NK-92 (cell line): ENCODE measurements around the gene UBE2V1.
"Not testable (repeated sequence)": the region's sequence is repeated elsewhere in the genome, so short reads cannot be mapped to it uniquely, and the experiment has no call there.

Experiments used
- DNase-seq: peaks from one replicate; lab custom pipeline; 2025; ENCODE audit not compliant: unreplicated experiment; lab: John Stamatoyannopoulos, UW

The UBE2V1 gene

DNA sequence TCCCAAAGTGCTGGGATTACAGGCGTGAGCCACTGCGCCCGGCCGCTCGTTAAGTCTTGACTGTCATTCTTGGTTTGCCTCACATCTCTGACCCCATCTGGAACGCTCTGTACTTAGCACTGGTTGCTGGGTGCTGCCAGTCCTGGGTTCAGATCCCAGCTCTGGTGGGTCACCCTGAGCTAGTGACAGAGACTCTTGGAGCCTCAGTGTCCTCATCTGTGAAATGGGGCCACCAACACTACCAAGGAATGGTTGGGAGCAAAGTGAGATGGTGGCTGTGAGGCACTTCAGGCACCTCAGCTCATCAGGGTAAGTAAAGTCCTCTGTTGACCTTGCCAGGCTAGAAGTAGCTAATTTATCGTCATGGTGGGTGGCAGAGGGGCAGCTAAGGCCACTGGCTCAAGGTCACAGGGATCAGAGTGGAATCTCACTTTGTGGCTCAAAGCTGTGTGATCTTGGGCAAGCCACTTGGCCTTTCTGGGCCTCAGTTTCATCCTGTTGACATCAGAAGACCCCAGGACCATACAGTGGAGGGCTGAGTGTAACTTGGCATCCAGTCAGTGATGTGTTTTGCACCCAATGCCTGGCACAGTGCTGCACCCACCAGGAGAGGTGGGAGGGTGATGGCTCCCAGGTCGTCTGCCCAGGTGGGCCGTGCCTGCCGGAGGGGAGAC lies 46.7 kb downstream of the UBE2V1 start:
- DNase-seq: no peak

DNA sequence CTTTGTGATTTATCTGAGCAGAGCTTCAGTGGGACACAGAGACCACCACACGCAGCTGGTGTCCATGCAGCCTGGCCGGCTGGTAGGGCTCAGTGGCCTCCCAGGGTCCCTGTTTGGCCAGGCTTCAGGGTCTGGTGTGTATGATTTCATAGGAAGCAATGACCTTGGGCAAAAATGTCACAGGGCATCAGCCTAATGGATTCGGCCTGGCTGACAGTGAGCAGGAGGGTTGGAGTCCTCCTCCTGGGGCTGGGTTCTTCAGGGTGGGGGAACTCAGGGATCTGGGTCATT lies 47.7 kb downstream of the UBE2V1 start:
- DNase-seq: no peak

DNA sequence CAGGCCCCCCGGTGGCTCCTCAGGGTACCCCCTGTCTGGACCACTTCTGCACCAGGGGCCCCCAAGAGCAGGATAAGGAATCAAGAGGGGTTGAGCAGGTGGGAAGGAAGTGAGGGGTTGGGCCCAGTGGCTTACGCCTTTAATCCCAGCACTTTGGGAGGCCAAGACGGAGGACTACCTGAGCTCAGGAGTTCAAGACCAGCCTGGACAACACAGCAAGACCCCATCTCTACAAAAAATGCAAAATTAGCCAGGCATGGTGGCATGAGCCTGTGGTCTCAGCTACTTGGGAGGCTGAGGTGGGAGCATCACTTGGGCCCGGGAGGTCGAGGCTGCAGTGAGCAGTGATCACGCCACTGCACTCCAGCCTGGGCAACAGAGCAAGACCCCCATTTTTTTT lies 49.2 kb downstream of the UBE2V1 start:
- DNase-seq: not testable (repeated sequence)

DNA sequence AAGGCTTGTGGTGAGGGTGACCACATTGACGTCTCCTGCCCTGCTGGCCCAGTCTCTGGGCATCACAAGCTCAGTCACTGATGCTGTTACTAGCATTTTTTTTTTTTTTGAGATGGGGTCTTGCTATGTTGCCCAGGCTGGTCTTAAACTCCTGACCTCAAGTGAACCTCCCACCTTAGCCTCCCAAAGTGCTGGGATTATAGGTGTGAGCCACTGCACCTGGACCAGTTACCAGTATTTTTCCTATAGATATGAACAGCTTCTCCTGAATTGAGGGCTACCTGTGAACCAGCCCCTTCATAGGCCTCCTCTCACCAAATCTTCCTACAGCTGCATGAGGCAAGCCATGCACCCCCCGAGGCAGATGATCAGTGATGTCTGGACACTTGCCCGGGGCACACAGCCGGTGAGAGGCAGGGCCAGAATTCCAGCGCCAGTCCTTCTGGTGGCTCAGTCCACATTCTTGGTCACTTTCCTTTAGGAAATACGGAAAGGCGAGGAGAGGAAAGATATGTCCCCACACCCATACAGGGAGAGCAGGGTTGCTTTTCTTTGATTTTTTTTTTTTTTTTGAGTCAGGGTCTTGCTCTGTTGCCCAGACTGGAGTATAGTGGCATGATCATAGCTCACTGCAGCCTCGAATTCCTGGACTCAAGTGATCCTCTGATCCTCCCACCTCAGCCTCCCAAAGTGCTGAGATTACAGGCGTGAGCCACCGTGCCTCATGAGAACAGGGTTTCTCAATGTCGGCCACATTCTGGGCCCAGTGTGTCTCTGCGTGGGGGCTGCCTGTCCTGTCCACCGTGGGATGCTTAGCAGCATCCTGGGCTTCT lies 50.7 kb downstream of the UBE2V1 start:
- DNase-seq: no peak

DNA sequence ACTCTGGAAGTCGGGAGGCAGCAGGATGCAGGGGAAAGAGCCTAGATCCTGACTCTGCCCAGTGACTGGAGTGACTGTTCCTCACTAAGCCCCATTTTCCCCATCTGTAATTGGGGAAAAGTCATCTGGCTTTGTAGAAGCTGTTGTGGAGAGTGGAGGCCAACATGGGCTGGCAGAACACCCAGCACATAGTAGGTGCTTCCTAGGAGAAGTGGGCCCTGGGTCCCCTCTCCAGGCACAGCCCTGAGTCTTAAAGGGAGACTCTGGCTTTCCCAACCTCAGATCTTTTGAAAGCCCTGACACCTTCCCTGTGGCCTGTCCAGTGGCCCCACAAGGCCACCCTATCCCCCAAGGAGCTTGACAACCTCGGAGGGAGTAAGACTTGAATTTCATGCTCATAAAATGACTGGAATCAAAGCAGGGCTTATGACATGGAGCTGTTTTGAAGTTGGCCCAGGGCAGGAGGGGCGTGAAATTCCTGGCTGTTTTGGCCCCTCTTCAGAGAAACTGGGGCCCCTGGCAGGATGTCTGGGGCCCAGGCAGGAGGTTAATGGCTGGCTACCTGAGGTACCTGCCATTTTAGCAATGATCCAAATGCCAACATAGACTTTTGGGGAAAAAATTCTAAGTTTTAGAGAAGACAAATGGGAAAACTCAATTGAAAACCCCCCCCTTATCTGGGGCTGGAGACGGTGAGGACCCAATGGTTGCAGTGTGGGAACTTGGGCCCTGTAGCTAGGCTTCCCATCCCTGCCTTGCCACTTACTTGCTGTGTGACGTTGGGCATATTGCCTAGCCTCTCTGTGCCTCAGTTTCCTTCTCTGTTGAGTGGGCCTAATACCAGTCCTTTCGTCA lies 51.6 kb downstream of the UBE2V1 start:
- no peak for DNase-seq

DNA sequence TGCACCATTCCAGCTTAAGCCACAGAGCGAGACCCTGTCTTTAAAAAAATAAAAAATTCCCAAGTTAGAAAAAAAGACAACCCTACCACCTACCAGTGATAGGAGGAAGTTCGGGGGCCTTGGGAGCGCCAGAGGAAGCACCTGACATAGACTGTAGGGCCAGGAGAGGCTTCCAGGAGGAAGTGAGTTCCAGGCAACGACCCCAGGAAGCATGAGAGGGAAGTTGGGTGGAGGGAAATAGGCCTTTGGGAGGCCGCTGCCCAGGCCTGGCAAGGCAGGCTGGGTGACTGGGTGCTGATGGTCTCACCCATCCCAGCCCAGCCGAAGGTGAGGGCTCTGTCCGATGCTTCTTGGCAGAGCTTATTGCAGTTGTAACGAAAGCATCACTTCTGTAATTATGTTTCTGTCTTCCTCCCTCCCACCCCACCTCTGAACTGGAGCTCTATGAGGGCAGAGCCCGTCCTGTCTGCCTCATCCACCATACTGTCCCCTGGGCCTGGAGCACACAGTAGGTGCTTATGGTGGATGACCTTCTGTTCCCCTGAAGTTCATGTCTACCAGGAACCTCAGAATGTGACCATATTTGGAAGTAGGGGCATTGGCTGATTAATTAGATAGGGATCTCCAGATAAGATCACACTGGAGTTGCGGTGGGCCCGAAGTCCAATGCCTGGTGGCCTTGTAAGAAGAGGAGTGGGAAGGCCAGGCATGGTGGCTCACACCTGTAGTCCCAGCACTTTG lies 54.1 kb downstream of the UBE2V1 start:
- no peak for DNase-seq

DNA sequence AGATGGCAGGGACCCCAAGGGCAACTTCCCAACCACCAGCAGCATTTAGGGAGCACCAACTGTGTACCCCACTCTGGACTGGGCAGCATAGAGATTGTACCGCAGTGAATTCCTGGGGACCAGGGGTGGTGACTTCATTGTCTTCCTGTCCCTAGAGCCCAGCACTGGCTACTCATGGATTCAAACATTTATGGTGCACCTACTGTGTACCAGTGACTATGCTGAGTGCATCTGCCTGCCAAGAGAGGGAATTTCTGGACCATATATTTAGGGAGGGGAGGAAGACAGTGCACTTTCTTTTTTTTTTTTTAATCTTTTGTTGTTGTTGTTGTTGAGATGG lies 55.3 kb downstream of the UBE2V1 start:
- DNase-seq: no peak

DNA sequence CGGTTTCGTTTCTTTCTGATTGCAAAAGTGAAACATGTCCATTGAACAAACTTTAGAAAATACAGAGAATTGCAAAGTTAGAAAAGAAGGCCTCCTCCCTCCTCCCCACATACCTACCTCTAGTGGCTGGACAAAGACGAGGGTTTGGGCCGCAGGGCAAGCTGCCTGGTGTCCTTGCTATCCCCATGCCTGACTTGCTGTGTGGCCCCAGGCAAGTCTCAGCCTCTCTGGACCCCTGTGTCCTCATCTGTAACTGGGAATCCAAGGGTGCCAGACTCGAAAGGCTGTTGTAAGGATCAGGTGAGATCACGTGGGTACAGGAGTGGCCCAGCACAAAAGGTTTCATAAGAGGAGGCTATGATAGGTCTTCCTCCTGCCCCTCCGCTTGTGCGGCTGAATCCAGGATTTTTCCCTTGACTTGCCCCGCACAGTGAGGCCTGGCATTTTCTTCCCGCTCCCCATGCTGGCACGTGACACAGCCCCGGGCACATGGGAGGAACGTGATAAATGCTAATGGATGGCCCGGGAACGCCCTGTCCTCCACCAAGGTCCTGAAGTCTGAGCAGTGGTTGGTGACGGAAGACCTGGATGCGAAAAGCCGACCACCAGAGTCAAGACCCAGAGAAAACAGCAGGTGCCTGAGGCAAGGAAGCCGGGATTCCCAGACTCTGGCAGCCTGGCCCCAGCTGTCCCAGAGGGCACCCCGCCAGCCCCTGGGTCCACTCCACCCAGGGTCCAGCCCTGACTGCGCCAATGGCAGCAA lies 55.8 kb downstream of the UBE2V1 start:
- no peak for DNase-seq

DNA sequence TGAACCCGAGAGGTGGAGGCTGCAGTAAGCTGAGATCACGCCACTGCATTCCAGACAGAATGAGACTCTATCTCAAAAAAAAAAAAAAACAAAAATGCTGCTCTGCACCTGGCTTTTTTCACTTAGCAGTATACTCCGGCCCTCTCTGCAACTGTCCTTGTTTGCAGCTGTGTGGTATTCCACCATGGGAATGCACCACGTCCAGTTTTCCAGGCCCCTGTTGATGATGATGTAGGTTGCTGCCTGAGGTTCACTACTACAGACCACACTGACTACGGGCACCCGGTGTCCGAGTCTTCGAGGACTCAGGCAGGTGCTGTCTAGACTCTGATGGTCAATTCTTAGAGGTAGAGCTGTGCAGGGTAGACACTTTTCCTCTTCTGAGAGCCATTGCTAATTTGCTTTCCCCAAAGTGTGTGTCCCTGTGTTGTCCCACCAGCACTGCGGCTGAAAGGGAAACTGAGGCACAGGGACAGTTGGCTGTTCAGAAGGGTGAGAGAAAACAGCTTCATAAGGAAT lies 56.5 kb downstream of the UBE2V1 start:
- DNase-seq: no peak

DNA sequence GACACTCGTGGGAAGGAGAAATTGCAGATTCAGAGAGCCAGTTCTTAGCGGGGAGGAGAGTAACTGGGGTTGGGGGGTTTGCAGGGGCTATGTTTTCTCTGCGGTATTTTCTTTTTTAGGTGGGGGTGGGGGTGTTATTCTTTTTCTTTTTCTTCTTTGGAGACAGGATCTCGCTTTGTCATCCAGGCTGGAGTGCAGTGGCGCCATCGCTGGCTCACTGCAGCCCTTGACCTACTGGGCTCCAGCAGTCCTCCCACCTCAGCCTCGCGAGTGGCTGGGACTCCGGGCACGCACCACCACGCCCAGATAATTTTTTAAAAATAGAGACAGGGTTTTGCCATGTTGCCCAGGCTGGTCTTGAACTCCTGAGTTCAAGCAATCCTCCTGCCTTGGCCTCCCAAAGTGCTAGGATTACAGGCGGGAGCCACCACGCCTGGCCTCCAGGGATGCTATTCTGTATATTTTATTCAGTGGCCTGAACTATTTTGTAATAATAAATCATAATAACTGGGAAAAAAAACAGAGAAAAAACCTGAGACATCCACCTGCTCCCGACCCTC lies 57.3 kb downstream of the UBE2V1 start:
- DNase-seq: no peak

DNA sequence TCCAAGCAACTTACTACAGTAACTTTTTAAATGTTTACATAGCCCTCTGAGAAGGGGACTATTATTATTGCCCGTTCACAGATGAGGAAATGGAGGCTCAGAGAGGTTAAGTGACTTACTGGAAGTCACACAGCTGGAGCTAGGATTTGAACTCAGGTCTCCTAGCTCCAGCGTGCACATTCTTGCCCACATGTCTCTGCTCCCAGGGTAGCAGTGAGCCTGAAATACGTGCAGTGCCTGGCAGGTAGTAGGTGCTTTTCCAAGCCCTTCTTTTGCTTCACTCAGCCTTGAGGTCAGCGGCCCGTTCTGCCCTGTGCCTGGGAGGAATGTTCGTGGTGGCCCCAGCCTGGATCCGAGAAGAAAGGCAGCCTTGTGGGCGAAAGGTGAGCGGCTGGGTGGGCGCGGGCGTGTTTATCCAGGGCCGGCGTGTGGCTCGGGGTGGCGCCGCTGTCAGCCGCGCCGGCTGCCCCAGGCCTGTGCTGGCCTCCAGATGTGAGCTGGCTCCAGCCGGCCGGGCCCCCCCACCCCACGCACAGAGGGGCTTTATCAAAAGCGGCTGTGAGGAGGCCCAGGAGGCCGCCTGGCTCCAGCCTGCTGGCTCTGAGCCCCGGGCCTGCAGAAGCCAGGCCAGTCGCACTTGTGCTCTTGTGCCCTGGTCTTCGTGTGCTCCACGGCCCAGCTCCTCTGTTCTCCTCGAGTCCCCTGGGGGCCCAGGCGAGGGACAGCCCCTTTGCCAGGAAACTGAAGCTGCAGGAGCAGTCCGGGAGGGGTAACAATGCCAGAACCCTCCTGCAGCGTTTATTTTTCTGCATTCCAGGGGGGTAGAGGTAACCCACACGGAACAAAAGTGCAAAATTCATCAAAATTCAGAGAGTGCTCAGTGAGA lies 58.1 kb downstream of the UBE2V1 start:
- DNase-seq: no peak

DNA sequence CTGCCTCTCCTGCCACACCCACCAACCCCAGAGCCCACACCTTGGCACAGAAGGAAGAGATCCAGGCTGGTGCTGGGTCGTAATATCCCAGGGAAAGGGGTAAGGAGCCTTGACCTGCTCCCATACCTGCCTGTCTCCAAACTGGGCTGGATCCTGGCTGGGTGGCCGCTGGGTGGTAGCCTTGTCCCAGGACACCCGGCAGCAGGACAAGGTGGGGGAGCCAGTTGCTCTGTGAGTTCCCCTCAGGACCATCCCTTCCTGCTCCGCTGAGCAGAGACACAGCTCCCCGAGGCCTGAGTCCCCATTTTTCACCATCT lies 58.8 kb downstream of the UBE2V1 start:
- no peak for DNase-seq

DNA sequence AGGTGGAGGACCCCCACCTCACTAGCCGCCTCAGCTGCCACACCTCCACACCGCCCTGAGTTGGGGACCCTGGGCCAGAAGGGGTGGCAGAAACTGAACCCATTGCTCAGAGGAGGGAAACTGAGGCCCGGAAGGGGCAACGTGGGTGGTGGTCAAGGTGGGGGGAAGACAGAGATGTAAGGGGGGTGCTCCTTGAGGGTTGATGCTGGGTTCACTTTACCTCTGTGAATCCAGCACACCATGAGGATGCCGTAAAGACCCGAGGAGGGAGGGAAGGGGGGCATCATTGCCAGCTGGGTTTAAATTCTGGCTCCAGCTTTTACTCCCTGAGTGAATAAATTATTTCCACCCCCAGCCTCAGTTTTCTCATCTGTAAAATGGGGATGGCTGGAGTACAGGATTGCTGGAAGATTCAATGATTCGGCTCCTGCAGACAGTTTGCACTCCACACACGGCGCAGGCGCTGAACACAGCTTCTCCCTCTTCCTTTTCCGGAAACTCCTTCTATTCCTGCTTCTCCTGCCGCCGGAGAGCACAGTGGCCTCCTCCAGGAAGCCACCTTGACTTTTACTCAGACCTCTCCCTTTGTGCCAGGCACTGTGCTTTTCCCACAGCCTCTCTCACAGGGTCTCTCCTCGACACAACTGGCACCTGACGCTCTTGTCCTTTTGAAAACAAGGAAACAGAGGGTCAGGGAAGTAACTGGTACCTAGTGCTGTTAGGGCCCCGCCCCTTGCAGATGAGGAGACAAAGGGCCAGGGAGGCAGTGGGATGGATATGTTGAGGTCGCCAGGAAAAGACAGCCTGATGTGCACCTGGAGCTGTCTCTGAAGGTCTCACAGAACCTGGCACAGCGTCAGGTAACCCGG lies 59.4 kb downstream of the UBE2V1 start:
- DNase-seq: no peak

DNA sequence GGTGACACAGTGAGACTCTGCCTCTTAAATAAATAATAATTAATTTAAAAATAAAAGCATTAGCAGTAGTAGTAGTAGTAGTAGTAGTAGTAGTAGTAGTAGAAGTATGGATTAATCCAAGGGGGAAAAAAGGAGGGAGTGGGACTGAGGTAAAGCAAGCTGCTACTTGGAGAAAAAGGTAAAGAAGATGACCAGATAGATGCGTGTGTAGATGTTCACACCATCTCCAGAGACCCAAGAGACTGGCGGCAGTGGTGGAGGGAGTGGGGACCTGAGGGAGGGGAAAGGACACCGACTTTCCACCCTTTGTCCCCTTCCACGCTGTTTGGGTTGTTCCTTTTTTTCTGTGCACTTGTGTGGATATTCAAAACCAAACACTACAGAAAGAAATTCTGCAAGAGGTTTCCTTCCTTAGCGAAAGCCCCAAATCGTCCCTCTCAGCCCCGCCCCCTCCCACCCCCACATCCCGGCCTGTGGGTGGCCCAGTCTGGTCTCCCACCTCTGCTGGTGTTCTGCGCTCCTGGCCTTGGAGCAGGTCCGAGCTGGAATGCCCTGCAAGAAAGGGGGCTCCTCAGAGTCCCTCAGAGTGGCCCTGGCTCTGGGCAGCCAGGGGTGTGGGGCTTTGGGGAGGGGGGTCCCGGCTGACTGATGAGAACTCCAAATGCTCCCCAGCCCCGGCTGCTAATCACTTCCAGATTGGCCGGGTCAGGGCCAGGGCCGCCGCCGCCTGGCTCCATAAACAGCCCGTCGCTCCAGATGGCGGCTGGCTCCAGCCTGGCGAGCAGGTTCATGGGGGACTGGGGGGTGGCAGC lies 60.2 kb downstream of the UBE2V1 start:
- DNase-seq: no peak

DNA sequence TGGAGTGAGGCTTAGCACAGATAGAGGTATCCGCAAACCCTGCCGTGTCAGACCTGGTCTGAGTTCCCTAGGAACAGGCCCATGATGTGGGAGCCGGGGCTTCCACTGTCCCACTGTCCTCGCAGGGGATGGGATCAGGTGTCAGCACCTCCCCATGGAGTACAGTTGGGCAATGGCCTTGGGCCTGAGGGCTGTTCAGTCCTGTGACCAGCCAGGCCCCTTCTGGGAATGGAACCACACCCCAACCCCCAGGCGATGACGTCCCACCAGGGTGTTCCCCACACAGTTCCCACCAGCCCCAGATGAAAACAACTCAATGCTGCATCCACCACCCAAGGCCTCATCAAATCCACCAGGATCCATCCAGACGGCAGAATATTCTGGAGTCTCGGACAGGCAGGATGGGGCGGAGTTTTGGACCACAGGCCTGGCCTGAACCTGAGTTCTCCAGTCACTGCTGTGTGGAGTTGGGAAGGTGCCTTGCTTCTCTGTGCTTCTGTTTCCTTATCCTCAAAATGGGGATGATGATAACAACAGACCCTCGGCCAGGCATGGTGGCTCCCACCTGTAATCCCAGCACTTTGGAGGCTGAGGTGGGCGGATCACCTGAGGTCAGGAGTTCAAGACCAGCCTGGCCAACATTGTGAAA lies 62.2 kb downstream of the UBE2V1 start:
- no peak for DNase-seq

DNA sequence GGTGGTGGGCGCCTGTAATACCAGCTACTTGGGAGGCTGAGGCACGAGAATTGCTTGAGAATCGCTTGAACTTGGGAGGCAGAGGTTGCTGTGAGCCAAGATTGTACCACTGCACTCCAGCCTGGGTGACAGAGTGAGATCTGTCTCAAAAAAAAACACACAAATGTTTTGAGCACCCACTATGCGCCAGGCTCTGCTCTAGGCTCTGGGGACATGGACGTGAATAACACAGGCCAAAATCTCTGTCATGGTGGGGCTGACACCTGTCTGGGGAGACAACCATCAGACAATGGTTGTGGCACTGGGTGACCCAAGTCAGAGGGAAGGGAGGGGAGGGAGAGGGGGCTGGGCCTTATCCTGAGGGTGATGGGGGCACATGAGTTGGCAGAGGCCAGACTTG lies 62.7 kb downstream of the UBE2V1 start:
- no peak for DNase-seq

DNA sequence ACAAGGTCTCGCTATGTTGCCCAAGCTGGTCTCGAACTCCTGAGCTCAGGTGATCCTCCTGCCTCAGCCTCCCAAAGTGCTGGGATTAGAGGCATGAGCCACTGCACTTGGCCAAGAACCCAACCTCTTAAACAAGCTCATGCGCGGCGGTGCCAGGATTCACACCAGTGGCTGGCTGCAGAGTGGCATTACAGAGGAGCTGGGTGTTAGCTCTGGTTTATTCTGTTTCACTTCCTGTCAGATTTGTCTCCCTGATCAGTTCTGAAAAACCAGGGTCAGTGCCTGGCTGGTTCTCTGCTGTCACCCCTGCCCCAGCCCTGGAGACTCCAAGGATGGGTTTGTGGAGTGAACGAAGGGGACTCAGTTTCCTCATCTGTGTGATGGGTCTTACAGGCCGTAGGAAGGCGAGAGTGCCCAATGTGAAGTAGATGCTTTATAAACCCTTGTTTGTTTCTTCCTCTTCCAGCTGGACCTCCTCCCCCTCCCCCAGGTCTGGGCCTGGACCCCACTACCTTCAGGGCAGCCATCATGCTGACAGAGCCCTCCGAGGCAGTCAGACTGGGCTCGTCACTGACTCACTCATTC lies 63.4 kb downstream of the UBE2V1 start:
- no peak for DNase-seq
